Liver (tissue), 9 donors: ENCODE data around the gene ARHGAP10. TPM values are rescaled to one million over a fixed set of nuclear protein-coding genes. Genes with fewer than 3 reads are reported as not detected.

Experiments used
- DNase-seq: peaks from one replicate; pipeline ENCODE4 v3.0.0-alpha.2; 2017; ENCODE audit warnings: low spot score
- H3K27ac ChIP-seq, 2 donors: one replicate each; pipeline ENCODE4 v1.7.0; 2013; ENCODE audit warnings: inconsistent platforms in 2 of 2, low read length in 2 of 2, control low read depth in 1 of 2, low read depth in 1 of 2, mild to moderate bottlenecking in 1 of 2
- H3K27me3 ChIP-seq, 4 donors: one replicate each; pipeline versions ENCODE4 v1.6.1 to v1.7.0; 2013; ENCODE audit warnings: low read length in 3 of 4, inconsistent platforms in 1 of 4, mild to moderate bottlenecking in 1 of 4, moderate library complexity in 1 of 4; ENCODE audit not compliant: control insufficient read depth in 4 of 4, insufficient read depth in 4 of 4
- H3K36me3 ChIP-seq, 4 donors: one replicate each; pipeline versions ENCODE4 v1.6.1 to v1.7.0; 2013; ENCODE audit warnings: low read length in 3 of 4, mild to moderate bottlenecking in 3 of 4, low read depth in 1 of 4, moderate library complexity in 1 of 4; ENCODE audit not compliant: control insufficient read depth in 4 of 4, insufficient read depth in 3 of 4
- H3K4me1 ChIP-seq, 4 donors: one replicate each; pipeline versions ENCODE4 v1.6.1 to v1.7.0; 2013; ENCODE audit warnings: low read length in 3 of 4, mild to moderate bottlenecking in 3 of 4, moderate library complexity in 1 of 4; ENCODE audit not compliant: control insufficient read depth in 4 of 4, insufficient read depth in 4 of 4
- H3K4me3 ChIP-seq, 3 donors: one replicate each; pipeline versions ENCODE4 v1.6.1 to v1.7.0; 2013; ENCODE audit warnings: low read length in 3 of 3, control low read depth in 1 of 3, low read depth in 1 of 3, mild to moderate bottlenecking in 1 of 3
- H3K9ac ChIP-seq, 2 donors: one replicate each; pipeline ENCODE4 v1.7.0; 2013; ENCODE audit warnings: low read length in 2 of 2, mild to moderate bottlenecking in 2 of 2, moderate library complexity in 2 of 2, control low read depth in 1 of 2, low read depth in 1 of 2
- H3K9me3 ChIP-seq, 4 donors: one replicate each; pipeline versions ENCODE4 v1.6.1 to v1.7.0; 2013; ENCODE audit warnings: low read length in 3 of 4; ENCODE audit not compliant: control insufficient read depth in 4 of 4
- ATF3 ChIP-seq: IDR thresholded peaks from 2 replicates; pipeline ENCODE4 v1.6.1; 2016; ENCODE audit warnings: antibody characterized with exemption
- CTCF ChIP-seq: fragments of 150-350 bp; IDR thresholded peaks from 2 replicates; pipeline ENCODE4 v1.5.1; 2017; ENCODE audit warnings: improper control_type of control experiment, low read depth, low read length; ENCODE audit not compliant: missing input control
- EGR1 ChIP-seq, 2 donors: IDR thresholded peaks; 2 replicates each; pipeline ENCODE4 v1.6.1; 2016 to 2018; ENCODE audit warnings: antibody characterized with exemption in 2 of 2, low read depth in 2 of 2
- FOXA1 ChIP-seq: IDR thresholded peaks from 2 replicates; pipeline ENCODE4 v1.6.1; 2016; ENCODE audit warnings: antibody characterized with exemption
- FOXA2 ChIP-seq: IDR thresholded peaks from 2 replicates; pipeline ENCODE4 v1.6.1; 2016; ENCODE audit warnings: antibody characterized with exemption
- GABPA ChIP-seq, 2 donors: IDR thresholded peaks in 1 of 2; conservative IDR thresholded peaks in 1 of 2; 2 replicates each; pipeline ENCODE4 v1.6.1; 2016; ENCODE audit warnings: antibody characterized with exemption in 2 of 2, mild to moderate bottlenecking in 1 of 2, moderate library complexity in 1 of 2
- HNF4A ChIP-seq, 2 donors: conservative IDR thresholded peaks; 2 replicates each; pipeline ENCODE4 v1.6.1; 2016; ENCODE audit warnings: antibody characterized with exemption in 2 of 2, mild to moderate bottlenecking in 2 of 2
- HNF4G ChIP-seq: IDR thresholded peaks from 2 replicates; pipeline ENCODE4 v1.6.1; 2016; ENCODE audit warnings: antibody characterized with exemption
- JUND ChIP-seq, 2 donors: IDR thresholded peaks; 2 replicates each; pipeline ENCODE4 v1.6.1; 2016; ENCODE audit warnings: antibody characterized with exemption in 2 of 2
- MAX ChIP-seq: IDR thresholded peaks from 2 replicates; pipeline ENCODE4 v1.6.1; 2016; ENCODE audit warnings: antibody characterized with exemption
- NR2F2 ChIP-seq: IDR thresholded peaks from 2 replicates; pipeline ENCODE4 v1.6.1; 2016; ENCODE audit warnings: antibody characterized with exemption
- RAD21 ChIP-seq, 2 donors: IDR thresholded peaks; 2 replicates each; pipeline ENCODE4 v1.6.1; 2016; ENCODE audit warnings: antibody characterized with exemption in 2 of 2, mild to moderate bottlenecking in 2 of 2
- REST ChIP-seq: IDR thresholded peaks from 2 replicates; pipeline ENCODE4 v1.6.1; 2016; ENCODE audit warnings: antibody characterized with exemption, mild to moderate bottlenecking
- RXRA ChIP-seq, 2 donors: IDR thresholded peaks; 2 replicates each; pipeline ENCODE4 v1.6.1; 2017 to 2018; ENCODE audit warnings: antibody characterized with exemption in 2 of 2, mild to moderate bottlenecking in 1 of 2
- SP1 ChIP-seq: IDR thresholded peaks from 2 replicates; pipeline ENCODE4 v1.6.1; 2018; ENCODE audit warnings: antibody characterized with exemption, mild to moderate bottlenecking
- TAF1 ChIP-seq: conservative IDR thresholded peaks from 2 replicates; pipeline ENCODE4 v1.6.1; 2016; ENCODE audit warnings: antibody characterized with exemption, mild to moderate bottlenecking
- YY1 ChIP-seq: IDR thresholded peaks from 2 replicates; pipeline ENCODE4 v1.6.1; 2016; ENCODE audit warnings: antibody characterized with exemption, mild to moderate bottlenecking
- ZBTB33 ChIP-seq: IDR thresholded peaks from 2 replicates; pipeline ENCODE4 v1.6.1; 2016; ENCODE audit warnings: antibody characterized with exemption
- WGBS: extraction: QIAGEN DNeasy Blood & Tissue Kit; methylation state at CpG from one replicate; pipeline ENCODE4 v1.1.7; 2013; 5-methylcytosine and 5-hydroxymethylcytosine counted together
- polyA plus RNA-seq, 2 donors: library from polyadenylated mRNA; stranded (reverse) in 1 of 2; unstranded in 1 of 2; fragments of 200-250 nt in 1 of 2; fragments of >200 nt in 1 of 2; fragmentation: Nextera tagmentation in 1 of 2; extraction: Ambion mirVana in 1 of 2; gene quantifications; one replicate each; pipeline versions ENCODE4 v1.2.1 to v1.2.3, GENCODE V29; 2013 to 2015
- total RNA-seq, 2 donors: library from RNA; depleted of rRNA; stranded (reverse); fragments of >200 nt; gene quantifications; one replicate each; pipeline ENCODE4 v1.2.3, GENCODE V29; 2014
- donor health status: healthy.
- donor health status: healthy.
- donor health status: healthy.
- donor health status: healthy.
- donor health status: healthy.

Gene ARHGAP10
- total and polyA plus RNA-seq, 4 donors = 1.5 to 13.0 (median 4.3) TPM

- TF ChIP-seq JUND (IDR thresholded peaks at IDR 0.05) = no peak
- TF ChIP-seq HNF4G = no peak
- TF ChIP-seq TAF1 = no peak
- no peak for TF ChIP-seq FOXA1
- no peak for TF ChIP-seq HNF4A (conservative IDR thresholded peaks at IDR 0.05)
- TF ChIP-seq CTCF = no peak
- TF ChIP-seq FOXA2 = no peak
- TF ChIP-seq SP1 = no peak
- no peak for TF ChIP-seq MAX
- no peak for TF ChIP-seq EGR1 (IDR thresholded peaks at IDR 0.05; ENCODE audit: low read depth in 2 of 2)
- TF ChIP-seq NR2F2 = no peak
- TF ChIP-seq GABPA (IDR thresholded peaks at IDR 0.05 in 1 of 2, conservative IDR thresholded peaks at IDR 0.05 in 1 of 2) = no peak
- no peak for TF ChIP-seq ZBTB33
- TF ChIP-seq RXRA (IDR thresholded peaks at IDR 0.05) = no peak
- TF ChIP-seq RAD21 (IDR thresholded peaks at IDR 0.05) = no peak
- TF ChIP-seq ATF3 = no peak
- no peak for TF ChIP-seq YY1
- TF ChIP-seq REST = no peak
- H3K9me3 ChIP-seq = no peaks in the 10 kb centered on the region
- H3K4me1 ChIP-seq = no peaks in the 10 kb centered on the region
- no peak overlapping the region for H3K9ac ChIP-seq
- no peak overlapping the region for H3K27ac ChIP-seq
- H3K36me3 ChIP-seq = no peaks in the 10 kb centered on the region
- H3K4me3 ChIP-seq = no peak overlapping the region
- H3K27me3 ChIP-seq = no peaks in the 10 kb centered on the region
- 69% methylated on average over 7 of the region's 7 CpGs for WGBS
- no peak for DNase-seq
Measured at GRCh38 chr4:147799986-147800555, 68.2 kb downstream of the ARHGAP10 start.
